Bronchial epithelial cell (primary cell): Measurements from ENCODE around the gene RNF130. TPM values are rescaled to one million over a fixed set of nuclear protein-coding genes. Genes with fewer than 3 reads are reported as not detected.

Experiments
- DNase-seq: peaks from one replicate; pipeline ENCODE4 v3.0.0-alpha.2; 2010; ENCODE audit warnings: low read depth
- FAIRE-seq: peaks from 2 replicates; lab custom pipeline; 2011; peaks lifted over from hg19 to GRCh38; lab: Jason Lieb, UNC
- H3K27me3 ChIP-seq: 2 replicates; pipeline ENCODE4 v1.5.1; 2011; ENCODE audit warnings: low read length; ENCODE audit not compliant: control insufficient read depth, insufficient read depth
- H3K36me3 ChIP-seq: 2 replicates; pipeline ENCODE4 v1.5.1; 2011; ENCODE audit warnings: low read length; ENCODE audit not compliant: control insufficient read depth, insufficient read depth
- H3K4me3 ChIP-seq: 2 replicates; pipeline ENCODE4 v1.5.1; 2011; ENCODE audit warnings: mild to moderate bottlenecking, low read depth, low read length, control low read depth
- total RNA-seq: library from RNA; depleted of rRNA; stranded (reverse); fragments of >200 nt; gene quantifications from 2 replicates; pipeline ENCODE4 v1.2.1, GENCODE V29; 2014
- TF ChIP-seq, protein P1 (sequence below): IDR thresholded peaks from 2 replicates; pipeline ENCODE4 v1.5.1; 2011; ENCODE audit warnings: mild to moderate bottlenecking, moderate library complexity, low read length, control low read depth, inconsistent platforms; ENCODE audit not compliant: insufficient read depth, severe bottlenecking

The RNF130 gene
- total RNA-seq, 1 donor from 2014 or later, result 16.8 TPM

DNA sequence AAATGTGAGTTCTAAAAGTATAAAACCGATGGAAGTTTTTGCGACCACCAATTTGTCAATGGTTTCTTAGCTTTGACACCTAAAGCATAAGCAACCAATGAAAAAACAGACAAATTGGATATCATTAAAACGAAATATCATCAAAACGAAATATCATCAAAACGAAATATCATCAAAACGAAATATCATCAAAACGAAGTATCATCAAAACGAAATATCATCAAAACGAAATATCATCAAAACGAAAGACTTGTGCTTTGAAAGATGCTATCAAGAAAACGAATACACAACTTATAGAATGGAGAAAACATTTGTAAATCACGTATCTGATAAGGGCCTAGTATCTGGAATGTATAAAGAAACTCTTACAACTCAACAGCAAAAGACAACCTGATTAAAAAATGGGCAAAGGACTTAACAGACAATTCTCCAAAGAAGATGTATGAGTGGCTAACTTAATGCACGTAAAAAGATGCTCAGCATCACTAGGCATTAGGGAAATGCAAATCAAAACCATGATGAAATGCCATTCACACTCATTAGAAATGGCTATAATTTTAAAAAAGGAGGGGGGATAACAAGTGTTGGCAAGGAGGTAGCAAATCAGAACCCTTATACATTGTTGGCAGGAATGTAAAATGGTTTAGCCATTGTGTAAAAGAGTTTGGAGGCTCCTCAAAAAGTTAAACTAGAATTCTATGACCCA, 134.4 kb downstream of the RNF130 start:
- DNase-seq (no peak), FAIRE-seq (no peak)
- Histone ChIP-seq H3K4me3 (no peak overlapping the region), H3K27me3 (no peaks in the 10 kb centered on the region), H3K36me3 (no peaks in the 10 kb centered on the region)
- TF ChIP-seq, protein P1, sequence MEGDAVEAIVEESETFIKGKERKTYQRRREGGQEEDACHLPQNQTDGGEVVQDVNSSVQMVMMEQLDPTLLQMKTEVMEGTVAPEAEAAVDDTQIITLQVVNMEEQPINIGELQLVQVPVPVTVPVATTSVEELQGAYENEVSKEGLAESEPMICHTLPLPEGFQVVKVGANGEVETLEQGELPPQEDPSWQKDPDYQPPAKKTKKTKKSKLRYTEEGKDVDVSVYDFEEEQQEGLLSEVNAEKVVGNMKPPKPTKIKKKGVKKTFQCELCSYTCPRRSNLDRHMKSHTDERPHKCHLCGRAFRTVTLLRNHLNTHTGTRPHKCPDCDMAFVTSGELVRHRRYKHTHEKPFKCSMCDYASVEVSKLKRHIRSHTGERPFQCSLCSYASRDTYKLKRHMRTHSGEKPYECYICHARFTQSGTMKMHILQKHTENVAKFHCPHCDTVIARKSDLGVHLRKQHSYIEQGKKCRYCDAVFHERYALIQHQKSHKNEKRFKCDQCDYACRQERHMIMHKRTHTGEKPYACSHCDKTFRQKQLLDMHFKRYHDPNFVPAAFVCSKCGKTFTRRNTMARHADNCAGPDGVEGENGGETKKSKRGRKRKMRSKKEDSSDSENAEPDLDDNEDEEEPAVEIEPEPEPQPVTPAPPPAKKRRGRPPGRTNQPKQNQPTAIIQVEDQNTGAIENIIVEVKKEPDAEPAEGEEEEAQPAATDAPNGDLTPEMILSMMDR, result no peak

DNA sequence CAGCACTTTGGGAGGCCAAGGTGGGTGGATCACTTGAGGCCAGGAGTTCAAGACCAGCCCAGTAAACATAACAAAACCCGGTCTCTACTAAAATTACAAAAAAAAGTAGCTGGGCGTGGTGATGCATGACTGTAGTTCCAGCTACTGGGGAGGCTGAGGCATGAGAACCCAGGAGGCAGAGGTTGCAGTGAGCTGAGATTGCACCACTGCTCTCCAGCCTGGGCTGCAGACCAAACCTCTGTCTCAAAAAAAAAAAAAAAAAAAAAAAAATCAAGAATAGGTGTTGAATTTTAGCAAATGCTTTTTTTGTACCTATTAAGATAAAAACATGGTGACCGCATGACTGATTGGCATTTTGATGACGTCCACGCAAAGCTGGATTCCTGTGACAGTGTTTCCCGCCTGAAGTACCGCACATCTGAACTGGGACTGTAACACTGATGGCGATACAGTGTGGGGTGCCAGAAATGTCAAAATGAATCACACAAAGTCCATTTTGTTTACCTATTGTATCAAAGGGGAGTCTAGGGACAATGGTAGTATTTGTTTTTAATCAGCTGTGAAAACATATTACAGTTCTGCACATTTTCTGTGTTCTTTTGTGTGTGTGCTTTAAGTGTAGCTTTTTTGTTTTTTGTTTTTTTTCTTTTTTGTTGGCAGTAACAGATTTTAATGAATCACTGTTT, 140.6 kb downstream of the RNF130 start:
- H3K4me3 ChIP-seq, result no peak overlapping the region
- no peak for FAIRE-seq
- no peak for DNase-seq
- no peaks in the 10 kb centered on the region for H3K27me3 ChIP-seq
- TF ChIP-seq, protein P1, result no peak
- no peaks in the 10 kb centered on the region for H3K36me3 ChIP-seq

DNA sequence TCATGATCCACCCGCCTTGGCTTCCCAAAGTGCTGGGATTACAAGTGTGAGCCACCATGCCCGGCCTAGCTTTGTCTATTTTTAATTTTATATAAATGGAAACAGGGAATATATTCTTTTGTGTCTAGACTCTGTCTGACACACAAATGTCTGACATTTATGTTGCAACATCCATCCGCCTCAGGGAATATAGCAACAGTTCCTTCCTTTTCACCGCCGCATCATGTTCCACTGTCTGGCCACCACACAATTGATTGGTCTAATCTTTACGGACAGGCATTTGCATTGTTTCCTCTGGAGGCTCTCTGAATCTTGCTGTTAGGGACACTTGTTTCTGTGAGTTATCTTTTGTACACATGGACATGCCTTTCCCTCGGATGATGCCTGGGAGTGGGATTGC, 143.7 kb downstream of the RNF130 start:
- Histone ChIP-seq H3K36me3 (no peaks in the 10 kb centered on the region), H3K27me3 (no peaks in the 10 kb centered on the region), H3K4me3 (no peak overlapping the region)
- no peak for DNase-seq
- no peak for FAIRE-seq
- TF ChIP-seq, protein P1, result no peak

DNA sequence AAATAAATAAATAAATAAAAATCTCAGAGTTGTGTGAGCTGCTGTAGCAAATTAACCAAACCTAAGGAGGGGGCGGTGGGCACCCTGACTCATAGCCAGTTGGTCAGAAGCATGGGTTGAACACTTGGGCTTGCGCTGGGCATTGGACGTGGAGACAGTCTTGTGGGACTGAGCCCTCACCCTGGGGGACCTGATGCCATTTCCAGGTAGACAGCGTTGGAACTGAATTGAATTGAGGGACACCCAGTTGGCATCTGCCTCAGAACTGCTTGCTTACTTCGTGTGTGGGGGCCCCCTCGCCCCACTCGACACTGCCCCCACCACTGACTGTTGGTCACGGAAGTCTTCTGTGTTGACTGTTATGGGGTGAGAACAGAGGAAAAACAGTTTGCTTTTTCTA, 144.9 kb downstream of the RNF130 start:
- no peak for DNase-seq
- H3K4me3 ChIP-seq, result no peak overlapping the region
- no peak for FAIRE-seq
- no peaks in the 10 kb centered on the region for H3K27me3 ChIP-seq
- TF ChIP-seq, protein P1, result no peak
- no peaks in the 10 kb centered on the region for H3K36me3 ChIP-seq

DNA sequence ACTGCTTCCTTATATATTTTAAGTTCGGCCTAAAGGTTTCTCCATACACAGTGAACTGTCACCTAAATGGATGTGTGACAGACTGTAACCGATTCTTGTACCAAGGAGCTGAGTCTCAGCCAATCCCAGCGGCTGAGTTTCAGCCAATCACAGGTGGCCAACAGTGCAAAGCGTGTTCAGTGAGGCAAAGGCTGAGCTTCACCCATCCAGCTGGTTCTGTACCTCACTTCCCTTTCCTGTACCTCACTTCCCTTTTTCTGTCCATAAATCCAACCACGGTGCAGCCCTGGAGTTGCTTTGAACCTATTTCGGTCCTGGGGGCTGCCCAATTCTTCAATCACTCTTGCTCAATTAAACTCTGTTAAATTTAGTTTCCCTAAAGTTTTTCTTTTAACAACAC, 148.1 kb downstream of the RNF130 start:
- Histone ChIP-seq H3K27me3 (no peaks in the 10 kb centered on the region), H3K4me3 (no peak overlapping the region), H3K36me3 (no peaks in the 10 kb centered on the region)
- TF ChIP-seq, protein P1, result no peak
- DNase-seq, result no peak
- FAIRE-seq, result no peak

DNA sequence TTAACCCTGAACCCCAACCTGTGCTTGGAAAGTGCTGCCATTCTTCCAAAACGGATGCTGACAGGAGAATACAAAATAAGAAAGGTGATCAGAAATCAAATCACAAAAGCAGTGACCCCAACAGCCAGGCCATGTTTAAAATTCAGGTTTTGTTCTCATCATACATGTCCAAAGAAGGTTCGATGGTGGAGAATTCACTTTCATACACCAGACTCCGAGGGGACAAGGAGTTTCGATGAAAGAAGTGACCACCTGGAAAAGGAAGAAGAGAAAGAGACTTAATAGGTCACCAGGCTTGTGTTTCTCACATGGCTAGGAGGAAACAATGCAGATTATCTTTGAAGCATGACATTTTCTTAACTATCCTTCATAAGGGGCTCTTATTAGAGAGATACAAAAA, 151.4 kb downstream of the RNF130 start:
- FAIRE-seq (no peak), DNase-seq (no peak)
- H3K36me3 ChIP-seq, result no peaks in the 10 kb centered on the region
- TF ChIP-seq, protein P1, result no peak
- H3K4me3 ChIP-seq, result no peak overlapping the region
- no peaks in the 10 kb centered on the region for H3K27me3 ChIP-seq
